HCT116 (cell line): ENCODE measurements around the gene CAMK2D. TPM values are rescaled to one million over a fixed set of nuclear protein-coding genes. Genes with fewer than 3 reads are reported as not detected.

Experiments used
- ATAC-seq: fragments of 200-7000 bp; cut with Tn5 transposase; 2 replicates; pipeline ENCODE4 v1.9.1; 2020; ENCODE audit warnings: mild to moderate bottlenecking, moderate library complexity
- BruUV-seq: library from RNA; stranded (reverse); fragments of 400-500 nt; replicated peaks from 2 replicates; lab custom pipeline; 2021; lab: Mats Ljungman, UMichigan
- CTCF ChIA-PET: fragments of 300-600 bp; sonication (Branson Sonifier 250); formaldehyde crosslinking; loops from one replicate; lab custom pipeline; 2021; ENCODE audit warnings: antibody characterized with exemption; lab: Charles Lee
- POLR2A ChIA-PET: fragments of 300-600, 350-600 bp; sonication (Branson Sonifier 250); formaldehyde crosslinking; loops from one replicate; lab custom pipeline; 2021; ENCODE audit warnings: antibody characterized with exemption; lab: Charles Lee
- RAD21 ChIA-PET, 2 experiments: fragments of 300-600 bp; sonication (Branson Sonifier 250); formaldehyde crosslinking; loops; one replicate each; lab custom pipeline; 2023; ENCODE audit warnings: low total read pairs in 2 of 2; ENCODE audit not compliant: uncharacterized antibody in 2 of 2, unreplicated experiment in 2 of 2, low non-redundant PET in 1 of 2; lab: Charles Lee
- DNase-seq: peaks from one replicate; pipeline ENCODE4 v3.0.0-alpha.2; 2010; ENCODE audit warnings: low read depth, low spot score
- H2AFZ ChIP-seq: fragments of 200-600 bp; shearing (Covaris generic), sonication (generic); 2 replicates; pipeline ENCODE4 v1.6.1; 2017; ENCODE audit warnings: low read depth, mixed run types, mixed read lengths, antibody characterized with exemption, low read length; ENCODE audit not compliant: poor library complexity, severe bottlenecking
- H3K27ac ChIP-seq: 2 replicates; pipeline ENCODE4 v1.5.1; 2012; ENCODE audit warnings: low read depth, low read length
- H3K27me3 ChIP-seq: fragments of 200-600 bp; sonication (generic); 2 replicates; pipeline ENCODE4 v1.6.1; 2016; ENCODE audit warnings: mixed run types, low read length, mixed read lengths; ENCODE audit not compliant: insufficient read depth
- H3K36me3 ChIP-seq, 2 experiments: fragments of 200-500 bp in 1 of 2; fragments of 200-600 bp in 1 of 2; sonication (Bioruptor generic) in 1 of 2; sonication (generic) in 1 of 2; 2 replicates each; pipeline versions ENCODE4 v1.5.1 to v1.6.1; 2014 to 2016; ENCODE audit warnings: low read length in 2 of 2, inconsistent platforms in 1 of 2, mixed read lengths in 1 of 2, mixed run types in 1 of 2; ENCODE audit not compliant: insufficient read depth in 2 of 2, control insufficient read depth in 1 of 2
- H3K4me1 ChIP-seq, 2 experiments: fragments of 200-600 bp in 1 of 2; sonication (generic) in 1 of 2; 2 replicates each; pipeline versions ENCODE4 v1.5.1 to v1.6.1; 2012 to 2017; ENCODE audit warnings: low read length in 2 of 2, inconsistent platforms in 1 of 2, mild to moderate bottlenecking in 1 of 2, mixed read lengths in 1 of 2, mixed run types in 1 of 2, moderate library complexity in 1 of 2; ENCODE audit not compliant: insufficient read depth in 2 of 2, control insufficient read depth in 1 of 2
- H3K4me2 ChIP-seq: fragments of 200-600 bp; sonication (generic); 2 replicates; pipeline ENCODE4 v1.6.1; 2017; ENCODE audit warnings: mixed run types, low read length, mixed read lengths
- H3K4me3 ChIP-seq, 2 experiments: fragments of 200-600 bp in 1 of 2; sonication (generic) in 1 of 2; replicated peaks in 1 of 2; 2 replicates each; pipeline ENCODE4 v1.5.1; 2011 to 2016; ENCODE audit warnings: low read length in 2 of 2, control low read depth in 1 of 2, low read depth in 1 of 2, mild to moderate bottlenecking in 1 of 2, mixed read lengths in 1 of 2, mixed run types in 1 of 2
- H3K79me2 ChIP-seq: fragments of 200-600 bp; sonication (generic); 2 replicates; pipeline ENCODE4 v1.6.1; 2017; ENCODE audit warnings: mild to moderate bottlenecking, mixed run types, low read length, moderate library complexity, mixed read lengths; ENCODE audit not compliant: insufficient read depth
- H3K9ac ChIP-seq: fragments of 200-600 bp; sonication (generic); 2 replicates; pipeline ENCODE4 v1.6.1; 2016; ENCODE audit warnings: low read length, mixed read lengths
- H3K9me2 ChIP-seq: fragments of 200-600 bp; sonication (generic), shearing (Covaris generic); 2 replicates; pipeline ENCODE4 v1.6.1; 2017; ENCODE audit warnings: mixed run types, mild to moderate bottlenecking, moderate library complexity; ENCODE audit not compliant: insufficient read depth
- H3K9me3 ChIP-seq, 2 experiments: fragments of 200-500 bp in 1 of 2; fragments of 200-600 bp in 1 of 2; sonication (Bioruptor generic) in 1 of 2; sonication (generic) in 1 of 2; 2 replicates each; pipeline ENCODE4 v1.6.1; 2014 to 2017; ENCODE audit warnings: low read length in 2 of 2, mixed read lengths in 2 of 2, inconsistent platforms in 1 of 2, low read depth in 1 of 2, mild to moderate bottlenecking in 1 of 2, mixed run types in 1 of 2, moderate library complexity in 1 of 2; ENCODE audit not compliant: control insufficient read depth in 1 of 2, insufficient read depth in 1 of 2
- H4K20me1 ChIP-seq: fragments of 200-600 bp; sonication (generic), shearing (Covaris generic); 2 replicates; pipeline ENCODE4 v1.6.1; 2017; ENCODE audit warnings: mixed run types, mild to moderate bottlenecking, moderate library complexity; ENCODE audit not compliant: insufficient read depth
- ATF3 ChIP-seq: IDR thresholded peaks from 2 replicates; pipeline ENCODE4 v1.6.1; 2012
- CTCF ChIP-seq, 3 experiments: fragments of 200-600 bp in 1 of 3; sonication (generic) in 1 of 3; IDR thresholded peaks in 2 of 3; conservative IDR thresholded peaks in 1 of 3; 2 replicates each; pipeline ENCODE4 v1.5.1; 2012 to 2017; ENCODE audit warnings: low read depth in 2 of 3, low read length in 2 of 3, antibody characterized with exemption in 1 of 3, borderline replicate concordance in 1 of 3, control low read depth in 1 of 3, mild to moderate bottlenecking in 1 of 3, mixed read lengths in 1 of 3, mixed run types in 1 of 3, moderate library complexity in 1 of 3; ENCODE audit not compliant: insufficient read depth in 1 of 3
- ELF1 ChIP-seq: IDR thresholded peaks from 2 replicates; pipeline ENCODE4 v1.6.1; 2012; ENCODE audit warnings: low read depth, borderline replicate concordance
- EZH2phosphoT487 ChIP-seq: fragments of 200-600 bp; IDR thresholded peaks from 2 replicates; pipeline ENCODE4 v1.6.1; 2018; ENCODE audit warnings: antibody characterized with exemption, borderline replicate concordance
- JUND ChIP-seq: IDR thresholded peaks from 2 replicates; pipeline ENCODE4 v1.6.1; 2012
- POLR2A ChIP-seq: IDR thresholded peaks from 2 replicates; pipeline ENCODE4 v1.7.0; 2011; ENCODE audit warnings: borderline replicate concordance; ENCODE audit not compliant: insufficient read depth, insufficient read length; ENCODE audit errors: extremely low read depth
- RAD21 ChIP-seq: IDR thresholded peaks from 2 replicates; pipeline ENCODE4 v1.6.1; 2012; ENCODE audit warnings: low read depth, mild to moderate bottlenecking
- REST ChIP-seq: IDR thresholded peaks from 2 replicates; pipeline ENCODE4 v1.6.1; 2012; ENCODE audit warnings: low read depth
- SIN3A ChIP-seq: IDR thresholded peaks from 2 replicates; pipeline ENCODE4 v1.6.1; 2012; ENCODE audit warnings: low read depth
- SP1 ChIP-seq: IDR thresholded peaks from 2 replicates; pipeline ENCODE4 v1.6.1; 2012; ENCODE audit warnings: low read depth
- SRF ChIP-seq: IDR thresholded peaks from 2 replicates; pipeline ENCODE4 v1.6.1; 2012; ENCODE audit warnings: low read depth
- TCF7L2 ChIP-seq: IDR thresholded peaks from 2 replicates; pipeline ENCODE4 v1.7.0; 2011; ENCODE audit warnings: borderline replicate concordance, inconsistent platforms; ENCODE audit not compliant: insufficient read depth, insufficient read length; ENCODE audit errors: extremely low read depth
- YY1 ChIP-seq: IDR thresholded peaks from 2 replicates; pipeline ENCODE4 v1.6.1; 2011; ENCODE audit warnings: low read length, low read depth, moderate library complexity, mild to moderate bottlenecking; ENCODE audit not compliant: insufficient replicate concordance; ENCODE audit errors: extremely low read depth
- ZBTB33 ChIP-seq: IDR thresholded peaks from 2 replicates; pipeline ENCODE4 v1.6.1; 2011; ENCODE audit warnings: mild to moderate bottlenecking, low read length, moderate library complexity; ENCODE audit not compliant: insufficient replicate concordance; ENCODE audit errors: extremely low read depth
- ZNF274 ChIP-seq: fragments of 200-500 bp; sonication (Bioruptor generic); IDR thresholded peaks from 2 replicates; pipeline ENCODE4 v1.6.1; 2014; ENCODE audit warnings: mild to moderate bottlenecking, low read depth, low read length, inconsistent platforms
- intact Hi-C: fragments of 100-400 bp; cut with micrococcal nuclease; formaldehyde crosslinking; loops from 2 replicates; pipeline ENCODE4 v1.10.0; 2022
- total RNA-seq: library from RNA; stranded (reverse); gene quantifications from one replicate; pipeline ENCODE4 v1.2.1, GENCODE V29; 2021; ENCODE audit not compliant: unreplicated experiment

The CAMK2D gene
- total RNA-seq, 1 experiment from 2014 or later = 67.0 TPM

- TF ChIP-seq CTCF (IDR thresholded peaks at IDR 0.05 in 2 of 3, conservative IDR thresholded peaks at IDR 0.05 in 1 of 3; ENCODE audit: borderline replicate concordance in 1 of 3, insufficient read depth in 1 of 3, low read depth in 2 of 3, low read length in 2 of 3) (no peak), EZH2phosphoT487 (no peak), ZNF274 (no peak), TCF7L2 (no peak)
These were observed 122.2 kb downstream of the CAMK2D start (continued) for GRCh38 chr4:113639326-113639725.

GRCh38 chr4:113638562-113638832, 123.0 kb downstream of the CAMK2D start:
- no peak for ATAC-seq
- ChIA-PET RAD21 (no interaction called here), CTCF (no interaction called here), POLR2A (no interaction called here)
- Histone ChIP-seq H3K4me1 (peaks cover 13 to 19% of the 10 kb centered on the region in 2 experiments; a peak in 3 of 4 replicates), H3K27ac (no peak overlapping the region), H3K9me3 (no peaks in the 10 kb centered on the region), H3K4me3 (no peak overlapping the region), H3K9me2 (no peaks in the 10 kb centered on the region), H4K20me1 (no peaks in the 10 kb centered on the region), H3K4me2 (no peak overlapping the region), H2AFZ (no peak overlapping the region), H3K9ac (no peak overlapping the region), H3K27me3 (no peaks in the 10 kb centered on the region), H3K36me3 (no peaks in the 10 kb centered on the region), H3K79me2 (no peaks in the 10 kb centered on the region; the same call in 1 of the 2 replicates)
- TF ChIP-seq POLR2A (no peak), RAD21 (no peak), ATF3 (no peak), SIN3A (no peak), ELF1 (no peak), ZBTB33 (no peak), TCF7L2 (no peak), SRF (no peak), YY1 (no peak), JUND (no peak), REST (no peak), SP1 (no peak)
- no TSS peak for BruUV-seq
- intact Hi-C loops = no loop called here
- no peak for DNase-seq
